K562 (cell line): Measurements from ENCODE around the gene PPFIA3. TPM values are rescaled to one million over a fixed set of nuclear protein-coding genes. Genes with fewer than 3 reads are reported as not detected.
A peak's percentile ranks its signal among the peaks of the same experiment; 100 is the strongest.

Source experiments
- ATF1 ChIP-seq, 2 experiments: fragments of 450-650 bp in 1 of 2; IDR thresholded peaks; 2 replicates each; pipeline ENCODE4 v1.6.1; 2016; ENCODE audit warnings: missing compliant biosample characterization in 1 of 2, missing genetic modification characterization in 1 of 2
- CBX8 ChIP-seq: fragments of 200-600 bp; sonication (generic); IDR thresholded peaks from 2 replicates; pipeline ENCODE4 v1.6.1; 2012; ENCODE audit warnings: borderline replicate concordance, mixed run types, low read depth, mild to moderate bottlenecking, moderate library complexity, mixed read lengths, low read length, control low read depth, inconsistent platforms; ENCODE audit not compliant: poor library complexity, severe bottlenecking; ENCODE audit errors: extremely low read depth
- CTBP1 ChIP-seq: fragments of 450-650 bp; IDR thresholded peaks from 2 replicates; pipeline ENCODE4 v1.6.1; 2016; ENCODE audit warnings: borderline replicate concordance
- DACH1 ChIP-seq: fragments of 450-650 bp; IDR thresholded peaks from 2 replicates; pipeline ENCODE4 v1.6.1; 2018; ENCODE audit not compliant: partially characterized antibody
- MAX ChIP-seq: sonication (generic); formaldehyde crosslinking; IDR thresholded peaks from 2 replicates; pipeline ENCODE4 v1.9.0; 2022; ENCODE audit warnings: mild to moderate bottlenecking, missing genetic modification reagents
- MEIS2 ChIP-seq: fragments of 450-650 bp; IDR thresholded peaks from 2 replicates; pipeline ENCODE4 v1.6.1; 2014; ENCODE audit warnings: mild to moderate bottlenecking; ENCODE audit not compliant: partially characterized antibody
- NR2C1 ChIP-seq, 2 experiments: fragments of 450-650 bp; IDR thresholded peaks; 2 replicates each; pipeline ENCODE4 v1.6.1; 2017; ENCODE audit warnings: mild to moderate bottlenecking in 2 of 2, antibody characterized with exemption in 1 of 2, inconsistent platforms in 1 of 2, missing compliant biosample characterization in 1 of 2, missing genetic modification characterization in 1 of 2
- PHF8 ChIP-seq: fragments of 200-600 bp; sonication (generic); IDR thresholded peaks from 2 replicates; pipeline ENCODE4 v1.6.1; 2012; ENCODE audit warnings: mixed run types, mild to moderate bottlenecking, inconsistent platforms, low read length, moderate library complexity, borderline replicate concordance
- TSHZ1 ChIP-seq: fragments of 250-450 bp; sonication (Bioruptor Pico); IDR thresholded peaks from 2 replicates; pipeline ENCODE4 v1.4.0; 2020; ENCODE audit warnings: mild to moderate bottlenecking, moderate library complexity
- UBTF ChIP-seq, 2 experiments: IDR thresholded peaks; 2 replicates each; pipeline ENCODE4 v1.6.1; 2012; ENCODE audit warnings: improper control_type of control experiment in 2 of 2, low read depth in 2 of 2, low read length in 2 of 2, borderline replicate concordance in 1 of 2
- ZBTB33 ChIP-seq: sonication (generic); formaldehyde crosslinking; IDR thresholded peaks from 2 replicates; pipeline ENCODE4 v1.8.1; 2023; ENCODE audit warnings: mild to moderate bottlenecking, missing genetic modification reagents
- ZEB2 ChIP-seq: fragments of 450-650 bp; IDR thresholded peaks from 2 replicates; pipeline ENCODE4 v1.6.1; 2016
- ZNF146 ChIP-seq: IDR thresholded peaks from one replicate; pipeline ENCODE4 v1.6.1; 2018; ENCODE audit warnings: missing compliant biosample characterization; ENCODE audit not compliant: unreplicated experiment
- ZNF431 ChIP-seq: sonication (generic); formaldehyde crosslinking; IDR thresholded peaks from 2 replicates; pipeline ENCODE4 v1.8.0; 2022; ENCODE audit warnings: mild to moderate bottlenecking, missing genetic modification reagents
- ZNF766 ChIP-seq: fragments of 200-800 bp; sonication (Bioruptor generic); conservative IDR thresholded peaks from 2 replicates; pipeline ENCODE4 v1.6.1; 2016; ENCODE audit warnings: missing genetic modification characterization, missing compliant biosample characterization
- polyA plus RNA-seq, 8 experiments: library from polyadenylated mRNA; depleted of rRNA in 4 of 8; stranded (reverse) in 5 of 8; unstranded in 3 of 8; fragments of >200 nt; fragmentation: Nextera tagmentation in 2 of 8; fragmentation: Illumina TruSeq in 1 of 8; extraction: Ambion mirVana in 2 of 8; extraction: Trizol in 1 of 8; gene quantifications; 2 replicates each; pipeline versions ENCODE4 v1.2.1 to v1.2.3, GENCODE V29; 2011 to 2014; ENCODE audit warnings: inconsistent platforms in 1 of 8, missing spikeins in 1 of 8
- total RNA-seq, 7 experiments: library from RNA; depleted of rRNA in 6 of 7; stranded (reverse); fragments of >200 nt in 6 of 7; fragmentation: Illumina TruSeq in 2 of 7; extraction: Trizol in 2 of 7; gene quantifications; 2 replicates each; pipeline versions ENCODE4 v1.2.1 to v1.2.3, GENCODE V29; 2011 to 2021; ENCODE audit warnings: low replicate concordance in 1 of 7

Gene PPFIA3
- total and polyA plus RNA-seq, 9 of the 15 experiments (the other 6 are each of a cell fraction or from before 2014, with no cell fraction given) = 0.10 to 53.0 (median 17.6) TPM

- no peak for TF ChIP-seq ZBTB33 (CRISPR knock-in tag)
- TF ChIP-seq NR2C1 (IDR thresholded peaks at IDR 0.05) = no peak
- peak; percentile 27; the same call in 1 of the 2 replicates for TF ChIP-seq NR2C1 (tag; IDR thresholded peaks at IDR 0.05)
- no peak for TF ChIP-seq ZNF431 (CRISPR knock-in tag)
- 0 out of 2 replicates have a peak, but pooled peaks have one; percentile 39 for TF ChIP-seq MAX
- TF ChIP-seq CBX8 = no peak
- 0 out of 2 replicates have a peak, but pooled peaks have one; percentile 38 for TF ChIP-seq ZNF766 (CRISPR knock-in tag)
- TF ChIP-seq ZEB2 = no peak
- 0 out of 4 replicates have a peak, but pooled peaks of 1 of the 2 experiments have one; percentile 16 for TF ChIP-seq UBTF (IDR thresholded peaks at IDR 0.05; ENCODE audit: borderline replicate concordance in 1 of 2, low read depth in 2 of 2, low read length in 2 of 2)
- peak; percentile 46; the same call in 1 of the 2 replicates for TF ChIP-seq PHF8
- 0 out of 2 replicates have a peak, but pooled peaks have one; percentile 14 for TF ChIP-seq CTBP1
- TF ChIP-seq MEIS2 = no peak
- TF ChIP-seq TSHZ1 (CRISPR knock-in tag) = no peak
- TF ChIP-seq DACH1 = no peak
- no peak for TF ChIP-seq ZNF146 (CRISPR knock-in tag)
- TF ChIP-seq ATF1 (CRISPR knock-in tag; IDR thresholded peaks at IDR 0.05) = no peak
- peak; percentile 64 for TF ChIP-seq ATF1 (tag; IDR thresholded peaks at IDR 0.05)
Measured at GRCh38 chr19:49114630-49115363, 4.5 kb upstream of the PPFIA3 start (continued).
